DOHH2 (cell line): ENCODE measurements around the gene TXLNG.

Experiments used
- H3F3A ChIP-seq: fragments of 200-600 bp; sonication (generic), shearing (Covaris generic); 2 replicates; pipeline ENCODE4 v1.6.0; 2016; ENCODE audit warnings: antibody characterized with exemption, mild to moderate bottlenecking; ENCODE audit not compliant: control insufficient read depth, insufficient read depth
- H3K27ac ChIP-seq: fragments of 200-600 bp; sonication (generic); 2 replicates; pipeline ENCODE4 v1.5.1; 2014; ENCODE audit warnings: low read depth, mild to moderate bottlenecking, low read length, moderate library complexity
- H3K27me3 ChIP-seq: fragments of 200-600 bp; sonication (generic); 2 replicates; pipeline ENCODE4 v1.6.1; 2014; ENCODE audit warnings: mild to moderate bottlenecking, low read length, mixed read lengths; ENCODE audit not compliant: control insufficient read depth
- H3K36me3 ChIP-seq: fragments of 200-600 bp; sonication (generic); 2 replicates; pipeline ENCODE4 v1.6.1; 2014; ENCODE audit warnings: mild to moderate bottlenecking, low read length, moderate library complexity, mixed read lengths; ENCODE audit not compliant: control insufficient read depth
- H3K4me1 ChIP-seq: fragments of 200-600 bp; sonication (generic); 2 replicates; pipeline ENCODE4 v1.6.1; 2014; ENCODE audit warnings: mild to moderate bottlenecking, low read length, mixed read lengths; ENCODE audit not compliant: control insufficient read depth
- H3K4me2 ChIP-seq: fragments of 200-600 bp; sonication (generic); 2 replicates; pipeline ENCODE4 v1.6.0; 2014; ENCODE audit warnings: mild to moderate bottlenecking, low read length, moderate library complexity
- H3K4me3 ChIP-seq: fragments of 200-600 bp; sonication (generic); 2 replicates; pipeline ENCODE4 v1.5.1; 2014; ENCODE audit warnings: mild to moderate bottlenecking, low read length, mixed read lengths
- H3K79me2 ChIP-seq: fragments of 200-600 bp; sonication (generic); 2 replicates; pipeline ENCODE4 v1.6.1; 2014; ENCODE audit warnings: mild to moderate bottlenecking, low read length, mixed read lengths; ENCODE audit not compliant: control insufficient read depth
- H3K9me2 ChIP-seq: fragments of 200-600 bp; sonication (generic); replicated peaks from 2 replicates; pipeline ENCODE4 v1.6.1; 2014; ENCODE audit warnings: mild to moderate bottlenecking, low read length, mixed read lengths; ENCODE audit not compliant: control insufficient read depth
- H3K9me3 ChIP-seq: fragments of 200-600 bp; sonication (generic); 2 replicates; pipeline ENCODE4 v1.6.1; 2014; ENCODE audit warnings: antibody characterized with exemption, low read length, mixed read lengths; ENCODE audit not compliant: control insufficient read depth, insufficient read depth
- H4K20me1 ChIP-seq: fragments of 200-600 bp; sonication (generic); 2 replicates; pipeline ENCODE4 v1.6.0; 2014; ENCODE audit warnings: low read depth, mild to moderate bottlenecking, antibody characterized with exemption, low read length, moderate library complexity; ENCODE audit not compliant: control insufficient read depth, insufficient read depth
- EZH2phosphoT487 ChIP-seq: fragments of 200-600 bp; sonication (generic); IDR thresholded peaks from 2 replicates; pipeline ENCODE4 v1.6.1; 2017; ENCODE audit warnings: borderline replicate concordance, mild to moderate bottlenecking, antibody characterized with exemption, low read length, moderate library complexity, mixed read lengths
- TF ChIP-seq, protein P1 (sequence below): fragments of 200-600 bp; sonication (generic); IDR thresholded peaks from one replicate; pipeline ENCODE4 v1.5.1; 2014; ENCODE audit warnings: antibody characterized with exemption, mild to moderate bottlenecking, low read depth, low read length; ENCODE audit not compliant: poor library complexity, severe bottlenecking

Gene TXLNG

GRCh38 chrX:16804923-16805464, 18.7 kb downstream of the TXLNG start:
- H3F3A ChIP-seq, result peaks cover 9% of the 10 kb centered on the region; the same call in 1 of the 2 replicates
- no peaks in the 10 kb centered on the region for H3K9me3 ChIP-seq
- H3K27ac ChIP-seq, result peak overlapping the region; percentile 90
- 0 out of 2 replicates have a peak, but pooled peaks cover 5% of the 10 kb centered on the region for H4K20me1 ChIP-seq
- peaks cover 91% of the 10 kb centered on the region for H3K79me2 ChIP-seq
- H3K4me2 ChIP-seq, result peak overlapping the region; percentile 73
- H3K27me3 ChIP-seq, result no peaks in the 10 kb centered on the region
- H3K4me3 ChIP-seq, result peak overlapping the region; percentile 62
- no peaks in the 10 kb centered on the region for H3K9me2 ChIP-seq
- H3K4me1 ChIP-seq, result peaks cover 52% of the 10 kb centered on the region
- H3K36me3 ChIP-seq, result peaks cover 44% of the 10 kb centered on the region
- TF ChIP-seq, protein P1, sequence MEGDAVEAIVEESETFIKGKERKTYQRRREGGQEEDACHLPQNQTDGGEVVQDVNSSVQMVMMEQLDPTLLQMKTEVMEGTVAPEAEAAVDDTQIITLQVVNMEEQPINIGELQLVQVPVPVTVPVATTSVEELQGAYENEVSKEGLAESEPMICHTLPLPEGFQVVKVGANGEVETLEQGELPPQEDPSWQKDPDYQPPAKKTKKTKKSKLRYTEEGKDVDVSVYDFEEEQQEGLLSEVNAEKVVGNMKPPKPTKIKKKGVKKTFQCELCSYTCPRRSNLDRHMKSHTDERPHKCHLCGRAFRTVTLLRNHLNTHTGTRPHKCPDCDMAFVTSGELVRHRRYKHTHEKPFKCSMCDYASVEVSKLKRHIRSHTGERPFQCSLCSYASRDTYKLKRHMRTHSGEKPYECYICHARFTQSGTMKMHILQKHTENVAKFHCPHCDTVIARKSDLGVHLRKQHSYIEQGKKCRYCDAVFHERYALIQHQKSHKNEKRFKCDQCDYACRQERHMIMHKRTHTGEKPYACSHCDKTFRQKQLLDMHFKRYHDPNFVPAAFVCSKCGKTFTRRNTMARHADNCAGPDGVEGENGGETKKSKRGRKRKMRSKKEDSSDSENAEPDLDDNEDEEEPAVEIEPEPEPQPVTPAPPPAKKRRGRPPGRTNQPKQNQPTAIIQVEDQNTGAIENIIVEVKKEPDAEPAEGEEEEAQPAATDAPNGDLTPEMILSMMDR, result no peak
- TF ChIP-seq EZH2phosphoT487, result no peak

- no peak overlapping the region for H3K4me3 ChIP-seq
- peak overlapping the region; percentile 30 for H3K27ac ChIP-seq
- H3K79me2 ChIP-seq, result peaks cover 93% of the 10 kb centered on the region
- H3K4me1 ChIP-seq, result peaks cover 52% of the 10 kb centered on the region
- peak overlapping the region; percentile 26; the same call in 1 of the 2 replicates for H3K4me2 ChIP-seq
- peaks cover 9% of the 10 kb centered on the region; the same call in 1 of the 2 replicates for H3F3A ChIP-seq
- TF ChIP-seq EZH2phosphoT487, result no peak
- TF ChIP-seq, protein P1, result no peak
- no peaks in the 10 kb centered on the region for H3K27me3 ChIP-seq
- H3K9me3 ChIP-seq, result no peaks in the 10 kb centered on the region
- H3K36me3 ChIP-seq, result peaks cover 45% of the 10 kb centered on the region
- 0 out of 2 replicates have a peak, but pooled peaks cover 5% of the 10 kb centered on the region for H4K20me1 ChIP-seq
- no peaks in the 10 kb centered on the region for H3K9me2 ChIP-seq
Observed at GRCh38 chrX:16807548-16807947, 21.3 kb downstream of the TXLNG start.

- peaks cover 9% of the 10 kb centered on the region; the same call in 1 of the 2 replicates for H3F3A ChIP-seq
- no peak overlapping the region for H3K4me3 ChIP-seq
- TF ChIP-seq, protein P1, result no peak
- no peak for TF ChIP-seq EZH2phosphoT487
- no peaks in the 10 kb centered on the region for H3K9me3 ChIP-seq
- no peaks in the 10 kb centered on the region for H3K27me3 ChIP-seq
- no peaks in the 10 kb centered on the region for H3K9me2 ChIP-seq
- H3K36me3 ChIP-seq, result peaks cover 45% of the 10 kb centered on the region
- 0 out of 2 replicates have a peak, but pooled peaks cover 5% of the 10 kb centered on the region for H4K20me1 ChIP-seq
- H3K4me1 ChIP-seq, result peaks cover 49% of the 10 kb centered on the region
- peak overlapping the region; percentile 30 for H3K27ac ChIP-seq
- peaks cover 93% of the 10 kb centered on the region for H3K79me2 ChIP-seq
- H3K4me2 ChIP-seq, result peak overlapping the region; percentile 26; the same call in 1 of the 2 replicates
Observed at GRCh38 chrX:16807976-16808542, 21.8 kb downstream of the TXLNG start.
